ENCODE data around the gene GNG13. TPM values are rescaled to one million over a fixed set of nuclear protein-coding genes. Genes with fewer than 3 reads are reported as not detected.
A peak's percentile ranks its signal among the peaks of the same experiment; 100 is the strongest.

GNG13 gene
- total and polyA plus RNA-seq, 11 donors = not detected

GRCh38 chr16:807347-808084 lies 7.0 kb upstream of the GNG13 start:
- peak; percentile 94 to 97 (median 96) for DNase-seq
- peak overlapping the region; percentile 74 to 98 (median 90) for H3K4me3 ChIP-seq
- H3K36me3 ChIP-seq = no peaks in the 10 kb centered on the region
- peaks cover 0 to 25% (median 12%) of the 10 kb centered on the region in 12 donors for H3K4me1 ChIP-seq
- peaks cover 0 to 6% (median 0%) of the 10 kb centered on the region in 12 donors for H3K9me3 ChIP-seq
- peaks cover 0 to 26% (median 2%) of the 10 kb centered on the region in 9 donors for H3K27me3 ChIP-seq
- H3K27ac ChIP-seq = peak overlapping the region; percentile 77 to 98 (median 93)
- WGBS, 4 donors = 0 to 27% (median 10%) methylated on average over 23 to 80 of the region's 80 CpGs
- intact Hi-C loops (cut with DNase I) = loop anchor here in 1 of 10 donors (2.0 kb wide), 1 partner anchor 163 kb away; the partner anchor contains the start of gene LMF1
- TF ChIP-seq POLR2A (IDR thresholded peaks at IDR 0.05) (peak in 1 of 2 donors; percentile 68), CTCF (IDR thresholded peaks at IDR 0.05) (peak in 1 of 12 donors; percentile 10)
- ATAC-seq = peak; percentile 95 to 99 (median 98)

GRCh38 chr16:805474-805873 lies 4.9 kb upstream of the GNG13 start:
- intact Hi-C loops (cut with DNase I) = no loop called here
- no peak overlapping the region for H3K4me3 ChIP-seq
- H3K36me3 ChIP-seq = no peaks in the 10 kb centered on the region
- 66 to 86% (median 73%) methylated on average over 12 to 17 of the region's 17 CpGs for WGBS, 4 donors
- H3K27me3 ChIP-seq = peaks cover 9 to 32% (median 19%) of the 10 kb centered on the region in 9 donors
- DNase-seq (no peak), ATAC-seq (no peak)
- no peaks in the 10 kb centered on the region for H3K9me3 ChIP-seq
- TF ChIP-seq POLR2A (IDR thresholded peaks at IDR 0.05) = no peak
- no peak for TF ChIP-seq CTCF (IDR thresholded peaks at IDR 0.05)
- peaks cover 0 to 26% (median 12%) of the 10 kb centered on the region in 12 donors for H3K4me1 ChIP-seq
- H3K27ac ChIP-seq = no peak overlapping the region

- 60 to 70% (median 63%) methylated on average over 26 to 33 of the region's 33 CpGs for WGBS, 4 donors
- intact Hi-C loops (cut with DNase I) = no loop called here
- ATAC-seq (no peak), DNase-seq (no peak)
- Histone ChIP-seq H3K27ac (no peak overlapping the region), H3K4me1 (peaks cover 0 to 35% (median 12%) of the 10 kb centered on the region in 12 donors), H3K9me3 (no peaks in the 10 kb centered on the region), H3K4me3 (no peak overlapping the region), H3K27me3 (peaks cover 15 to 42% (median 29%) of the 10 kb centered on the region in 9 donors), H3K36me3 (no peaks in the 10 kb centered on the region)
- TF ChIP-seq CTCF (IDR thresholded peaks at IDR 0.05) = no peak
Measured at GRCh38 chr16:804193-805048, 3.9 kb upstream of the GNG13 start.

GRCh38 chr16:803754-804080 lies 3.2 kb upstream of the GNG13 start:
- peaks cover 0 to 35% (median 12%) of the 10 kb centered on the region in 12 donors for H3K4me1 ChIP-seq
- H3K27me3 ChIP-seq = peaks cover 17 to 49% (median 32%) of the 10 kb centered on the region in 9 donors
- ATAC-seq (no peak), DNase-seq (no peak)
- WGBS, 4 donors = 57 to 59% (median 58%) methylated on average over 8 of the region's 8 CpGs
- TF ChIP-seq POLR2A (IDR thresholded peaks at IDR 0.05) = no peak
- TF ChIP-seq CTCF (IDR thresholded peaks at IDR 0.05) = no peak
- no peak overlapping the region for H3K27ac ChIP-seq
- no peak overlapping the region for H3K4me3 ChIP-seq
- H3K36me3 ChIP-seq = no peaks in the 10 kb centered on the region
- no peaks in the 10 kb centered on the region for H3K9me3 ChIP-seq
- intact Hi-C loops (cut with DNase I) = no loop called here

Measured in heart left ventricle (tissue), 16 donors.